ENCODE results near the gene PARD6A. TPM values are rescaled to one million over a fixed set of nuclear protein-coding genes. Genes with fewer than 3 reads are reported as not detected.
A peak's percentile ranks its signal among the peaks of the same experiment; 100 is the strongest.

Gene PARD6A
- total and polyA plus RNA-seq, 12 donors, result 1.5 to 49.1 (median 8.9) TPM

DNA sequence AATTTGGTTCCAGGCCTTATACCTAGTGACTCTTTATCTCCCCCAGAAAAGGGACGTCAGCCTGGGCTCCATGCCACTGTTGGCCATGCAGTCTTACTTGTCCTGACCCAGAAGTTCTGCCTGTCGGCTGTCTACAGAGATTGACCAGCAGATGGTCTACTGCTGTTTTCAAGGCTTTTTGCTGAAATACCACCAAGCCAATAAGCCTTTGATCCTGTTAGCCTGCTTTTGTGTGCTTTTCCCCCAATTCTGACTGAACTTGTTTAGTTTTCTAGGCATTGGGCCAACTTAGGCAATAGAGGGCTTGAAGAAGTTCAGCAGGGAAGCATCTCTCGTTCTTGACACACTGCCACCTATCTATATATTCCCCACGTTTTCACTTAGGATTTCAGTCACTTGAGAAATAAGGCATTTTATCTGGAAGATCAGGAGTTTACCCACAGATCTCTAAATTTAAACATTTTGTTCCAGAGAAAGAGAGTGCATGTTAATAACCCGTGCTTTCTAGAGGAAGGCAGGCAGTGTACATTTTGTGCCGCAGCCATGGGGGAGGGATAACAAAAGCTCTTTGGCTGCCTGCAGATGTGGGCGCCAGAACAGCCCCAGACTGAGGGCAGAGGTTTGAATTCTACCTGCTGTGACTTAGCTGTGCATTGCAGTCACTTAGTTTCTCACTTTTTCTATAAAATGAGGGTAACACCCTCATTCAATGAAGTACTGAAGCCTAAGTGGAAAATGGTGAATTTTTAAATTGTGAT is 28.2 kb upstream of the PARD6A start:
- Histone ChIP-seq H3K4me3 (no peak overlapping the region), H3K27ac (no peak overlapping the region), H3K4me1 (replicated peaks in 1 of 2) (no peaks in the 10 kb centered on the region), H3K36me3 (replicated peaks in 1 of 2) (peaks cover 0 to 86% of the 10 kb centered on the region in 2 donors), H3K9me3 (replicated peaks in 1 of 3) (no peaks in the 10 kb centered on the region), H3K27me3 (no peaks in the 10 kb centered on the region)
- 60 to 70% (median 63%) methylated on average over 7 of the region's 7 CpGs for WGBS, 4 donors
- intact Hi-C loops (cut with DNase I), result no loop called here
- TF ChIP-seq, protein P1, sequence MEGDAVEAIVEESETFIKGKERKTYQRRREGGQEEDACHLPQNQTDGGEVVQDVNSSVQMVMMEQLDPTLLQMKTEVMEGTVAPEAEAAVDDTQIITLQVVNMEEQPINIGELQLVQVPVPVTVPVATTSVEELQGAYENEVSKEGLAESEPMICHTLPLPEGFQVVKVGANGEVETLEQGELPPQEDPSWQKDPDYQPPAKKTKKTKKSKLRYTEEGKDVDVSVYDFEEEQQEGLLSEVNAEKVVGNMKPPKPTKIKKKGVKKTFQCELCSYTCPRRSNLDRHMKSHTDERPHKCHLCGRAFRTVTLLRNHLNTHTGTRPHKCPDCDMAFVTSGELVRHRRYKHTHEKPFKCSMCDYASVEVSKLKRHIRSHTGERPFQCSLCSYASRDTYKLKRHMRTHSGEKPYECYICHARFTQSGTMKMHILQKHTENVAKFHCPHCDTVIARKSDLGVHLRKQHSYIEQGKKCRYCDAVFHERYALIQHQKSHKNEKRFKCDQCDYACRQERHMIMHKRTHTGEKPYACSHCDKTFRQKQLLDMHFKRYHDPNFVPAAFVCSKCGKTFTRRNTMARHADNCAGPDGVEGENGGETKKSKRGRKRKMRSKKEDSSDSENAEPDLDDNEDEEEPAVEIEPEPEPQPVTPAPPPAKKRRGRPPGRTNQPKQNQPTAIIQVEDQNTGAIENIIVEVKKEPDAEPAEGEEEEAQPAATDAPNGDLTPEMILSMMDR (IDR thresholded peaks at IDR 0.05), result no peak
- TF ChIP-seq POLR2A (IDR thresholded peaks at IDR 0.05), result no peak
- DNase-seq, result peak in 1 of 7 donors; percentile 18

DNA sequence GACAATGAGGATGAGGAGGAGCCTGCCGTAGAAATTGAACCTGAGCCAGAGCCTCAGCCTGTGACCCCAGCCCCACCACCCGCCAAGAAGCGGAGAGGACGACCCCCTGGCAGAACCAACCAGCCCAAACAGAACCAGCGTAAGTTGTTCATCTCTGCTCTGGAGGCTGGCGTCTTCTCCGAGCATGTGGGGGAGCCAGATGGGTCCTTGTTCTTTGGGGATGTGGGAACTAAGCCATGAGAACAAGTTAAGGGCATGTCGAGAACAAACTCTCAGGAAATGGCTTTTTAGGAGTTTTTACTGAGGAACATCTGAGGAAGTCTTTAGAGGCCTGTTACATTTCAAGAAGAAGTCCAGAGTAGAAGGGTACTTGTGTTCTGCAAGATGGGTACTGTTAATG is 24.0 kb upstream of the PARD6A start:
- Histone ChIP-seq H3K4me1 (replicated peaks in 1 of 2) (no peaks in the 10 kb centered on the region), H3K9me3 (replicated peaks in 1 of 3) (no peaks in the 10 kb centered on the region), H3K4me3 (no peak overlapping the region), H3K36me3 (replicated peaks in 1 of 2) (peaks cover 0 to 69% of the 10 kb centered on the region in 2 donors), H3K27me3 (no peaks in the 10 kb centered on the region), H3K27ac (no peak overlapping the region)
- intact Hi-C loops (cut with DNase I), result no loop called here
- 92 to 94% (median 94%) methylated on average over 8 of the region's 8 CpGs for WGBS, 4 donors
- no peak for TF ChIP-seq POLR2A (IDR thresholded peaks at IDR 0.05)
- TF ChIP-seq, protein P1 (IDR thresholded peaks at IDR 0.05), result no peak
- no peak for DNase-seq

DNA sequence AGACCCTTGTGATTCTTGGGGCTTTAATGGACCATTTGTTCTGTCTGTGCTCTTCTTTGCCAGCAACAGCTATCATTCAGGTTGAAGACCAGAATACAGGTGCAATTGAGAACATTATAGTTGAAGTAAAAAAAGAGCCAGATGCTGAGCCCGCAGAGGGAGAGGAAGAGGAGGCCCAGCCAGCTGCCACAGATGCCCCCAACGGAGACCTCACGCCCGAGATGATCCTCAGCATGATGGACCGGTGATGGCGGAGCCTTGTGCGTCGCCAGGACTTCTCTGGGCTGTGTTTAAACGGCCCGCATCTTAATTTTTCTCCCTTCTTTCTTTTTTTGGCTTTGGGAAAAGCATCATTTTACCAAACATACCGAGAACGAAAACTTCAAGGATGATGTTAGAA is 23.1 kb upstream of the PARD6A start:
- DNase-seq, result no peak
- H3K4me3 ChIP-seq, result no peak overlapping the region
- peaks cover 0 to 63% of the 10 kb centered on the region in 2 donors for H3K36me3 ChIP-seq (replicated peaks in 1 of 2)
- WGBS, 4 donors, result 89 to 94% (median 92%) methylated on average over 12 of the region's 12 CpGs
- no peaks in the 10 kb centered on the region for H3K9me3 ChIP-seq (replicated peaks in 1 of 3)
- peaks cover 0 to 7% of the 10 kb centered on the region in 2 donors for H3K4me1 ChIP-seq (replicated peaks in 1 of 2)
- no peak overlapping the region for H3K27ac ChIP-seq
- no peaks in the 10 kb centered on the region for H3K27me3 ChIP-seq
- TF ChIP-seq POLR2A (IDR thresholded peaks at IDR 0.05), result no peak
- TF ChIP-seq, protein P1 (IDR thresholded peaks at IDR 0.05), result no peak
- intact Hi-C loops (cut with DNase I), result no loop called here

DNA sequence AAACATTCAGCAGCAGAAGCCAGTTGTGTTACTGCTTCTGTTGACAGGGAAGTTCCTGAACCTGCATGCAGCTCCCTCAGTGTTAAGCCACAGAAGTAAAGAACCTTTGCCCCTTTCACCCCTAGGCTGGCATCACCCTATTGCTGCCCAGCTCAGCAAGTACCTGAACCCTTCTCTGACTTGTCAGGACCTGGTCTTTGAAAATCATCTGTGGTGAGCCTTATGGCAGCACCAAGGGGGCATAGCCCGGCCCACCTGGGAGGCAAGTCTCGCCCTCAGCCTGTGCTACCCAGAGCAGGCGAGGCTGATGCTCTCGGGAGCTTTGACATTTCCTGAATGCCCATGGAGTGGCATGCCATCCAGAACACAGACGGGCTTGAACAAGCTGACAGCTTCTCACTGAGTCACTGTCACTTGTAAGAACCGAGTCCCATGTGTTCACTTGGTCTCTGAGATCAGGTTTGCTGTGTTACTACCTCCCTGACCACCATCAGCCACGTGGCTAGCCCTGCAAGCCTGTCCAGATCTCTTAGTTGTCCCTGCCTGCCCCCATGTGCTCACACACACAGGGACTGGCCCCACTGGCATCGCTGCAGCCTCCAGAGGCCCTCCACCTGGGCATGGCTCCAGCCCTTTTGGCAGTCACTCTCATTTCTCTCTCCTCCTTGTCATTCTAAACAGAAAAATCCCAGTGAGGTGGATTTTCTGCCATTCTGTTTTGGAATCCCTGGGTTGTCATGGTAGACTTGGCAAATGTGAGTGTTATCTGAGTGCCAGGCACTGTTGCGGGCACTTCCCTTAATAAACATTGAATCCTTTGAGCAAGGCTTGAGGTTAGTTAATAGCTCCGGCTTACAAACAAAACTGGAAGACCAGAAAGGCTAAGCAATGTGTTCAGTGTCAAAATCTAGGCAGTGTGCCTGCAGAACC is 18.7 kb upstream of the PARD6A start:
- H3K27ac ChIP-seq, result peak overlapping the region in 1 of 5 donors; percentile 10
- 27 to 46% (median 43%) methylated on average over 4 to 10 of the region's 10 CpGs for WGBS, 4 donors

More for the DNA sequence above, 18.7 kb upstream of the PARD6A start:
- peaks cover 0 to 17% of the 10 kb centered on the region in 2 donors for H3K4me1 ChIP-seq (replicated peaks in 1 of 2)
- no peaks in the 10 kb centered on the region for H3K9me3 ChIP-seq (replicated peaks in 1 of 3)
- peak in 1 of 2 donors; percentile 6 for TF ChIP-seq POLR2A (IDR thresholded peaks at IDR 0.05)
- TF ChIP-seq, protein P1 (IDR thresholded peaks at IDR 0.05), result no peak
- DNase-seq, result peak; percentile 64 to 90 (median 88)
- H3K4me3 ChIP-seq, result no peak overlapping the region
- peaks cover 17% of the 10 kb centered on the region for H3K27me3 ChIP-seq
- peaks cover 0 to 24% of the 10 kb centered on the region in 2 donors for H3K36me3 ChIP-seq (replicated peaks in 1 of 2)
- intact Hi-C loops (cut with DNase I), result no loop called here

Measured in adrenal gland (tissue), 12 donors.